HG03097 (cell line): ENCODE results near the gene CCL5.
A peak's percentile ranks its signal among the peaks of the same experiment; 100 is the strongest.

ENCODE experiments used
- ATAC-seq: cut with Tn5 transposase; IDR thresholded peaks from one replicate; pipeline ENCODE4 v1.9.1; 2021; ENCODE audit not compliant: unreplicated experiment, low FRiP score

CCL5 gene

DNA sequence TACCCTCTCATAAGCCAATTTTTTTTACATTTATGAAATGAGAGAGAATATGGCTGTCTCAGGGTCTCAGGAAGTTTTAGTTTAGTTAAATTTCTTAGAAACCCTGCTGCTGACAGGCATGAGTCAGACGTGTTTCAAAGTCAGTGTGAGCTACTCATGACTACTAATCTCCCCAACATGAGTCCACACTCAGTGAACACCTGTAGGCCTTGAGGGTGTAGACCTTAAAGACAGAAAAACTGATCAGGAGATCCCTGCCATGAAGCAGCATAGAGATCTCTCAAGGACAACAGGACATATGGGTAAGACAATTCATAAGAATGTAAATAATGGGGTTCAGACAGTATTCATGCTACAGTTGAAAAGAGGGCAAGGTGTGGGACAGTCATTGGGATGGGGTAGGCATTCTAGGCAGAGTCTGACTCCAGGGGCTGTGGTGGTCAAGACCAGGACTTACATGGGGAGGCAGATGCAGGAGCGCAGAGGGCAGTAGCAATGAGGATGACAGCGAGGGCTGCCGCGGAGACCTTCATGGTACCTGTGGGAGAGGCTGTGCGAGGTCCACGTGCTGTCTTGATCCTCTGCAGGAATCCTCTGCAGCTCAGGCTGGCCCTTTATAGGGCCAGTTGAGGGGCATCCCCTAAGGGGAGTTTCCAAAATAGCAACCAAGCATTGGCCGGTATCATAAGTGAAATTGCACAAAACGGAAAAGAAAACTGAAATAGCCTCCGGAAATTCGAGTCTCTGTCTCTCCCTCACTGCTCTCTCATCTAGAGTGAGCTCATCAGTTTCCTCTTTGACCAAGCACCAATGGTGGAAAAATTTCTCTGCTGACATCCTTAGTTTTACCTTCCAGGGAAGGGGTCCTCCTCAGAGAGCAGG, at the start of gene CCL5:
CCL5 (minus strand) TSS at position 588 of the 882 bp plus-strand sequence.
- ATAC-seq = peak; percentile 81

DNA sequence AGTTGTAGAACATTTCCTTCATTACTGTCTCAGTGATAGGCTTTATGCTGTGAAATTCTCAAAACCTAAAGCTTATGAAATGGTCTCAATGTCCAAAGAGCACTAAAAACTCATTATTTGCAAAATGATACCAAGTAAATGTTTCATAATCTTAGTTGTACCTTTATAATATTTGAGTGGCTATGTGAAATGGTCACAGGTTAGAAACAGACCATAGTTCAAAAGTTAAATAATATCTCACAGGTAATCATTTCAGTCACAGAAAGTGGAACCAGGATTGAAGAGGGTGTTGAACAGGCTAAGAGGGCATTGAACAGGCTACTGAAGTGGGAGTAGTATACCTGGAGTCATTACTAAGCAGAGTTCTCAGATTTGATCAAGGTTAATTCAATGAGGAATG, 47.6 kb upstream of the CCL5 start:
- ATAC-seq = no peak

DNA sequence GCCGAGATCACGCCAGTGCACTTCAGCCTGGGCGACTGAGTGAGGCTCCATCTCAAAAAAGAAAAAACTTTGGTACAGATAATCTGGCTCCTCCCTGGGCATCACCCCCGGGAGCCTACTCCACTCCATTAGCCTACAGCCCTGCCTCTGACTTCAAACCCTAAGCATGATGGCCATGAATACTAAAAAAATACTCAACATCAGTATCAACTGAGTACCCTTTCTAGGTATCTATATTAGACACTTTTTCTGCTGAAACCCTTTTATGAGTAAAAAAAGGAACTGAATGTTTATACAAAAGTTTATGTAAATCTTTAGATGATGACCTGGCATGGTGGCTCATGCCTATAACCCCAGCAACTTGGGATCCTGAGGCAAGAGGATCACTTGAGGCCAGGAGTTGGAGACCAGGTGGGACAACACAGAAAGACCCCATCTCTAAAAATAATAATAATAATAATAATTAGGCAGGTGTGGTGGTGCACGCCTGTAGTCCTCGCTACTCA, 43.5 kb upstream of the CCL5 start:
- ATAC-seq = no peak

DNA sequence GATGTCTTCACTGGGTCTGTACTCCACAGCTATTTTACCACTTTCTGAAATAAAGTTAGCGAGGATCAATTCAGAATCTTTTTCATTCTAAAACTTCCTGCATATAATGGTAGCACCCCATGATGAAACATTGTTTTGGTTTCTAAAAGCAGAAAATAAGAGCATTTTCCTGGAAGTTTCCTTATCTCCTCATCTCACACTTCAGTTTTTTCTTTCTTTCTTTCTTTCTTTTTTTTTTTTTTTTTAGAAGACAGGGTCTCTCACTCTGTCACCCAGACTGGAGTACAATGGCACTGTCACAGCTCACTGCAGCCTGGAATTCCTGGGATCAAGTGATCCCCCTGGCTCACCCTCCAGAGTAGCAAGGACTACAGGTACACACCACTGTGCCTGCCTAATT, 40.1 kb upstream of the CCL5 start:
- no peak for ATAC-seq

DNA sequence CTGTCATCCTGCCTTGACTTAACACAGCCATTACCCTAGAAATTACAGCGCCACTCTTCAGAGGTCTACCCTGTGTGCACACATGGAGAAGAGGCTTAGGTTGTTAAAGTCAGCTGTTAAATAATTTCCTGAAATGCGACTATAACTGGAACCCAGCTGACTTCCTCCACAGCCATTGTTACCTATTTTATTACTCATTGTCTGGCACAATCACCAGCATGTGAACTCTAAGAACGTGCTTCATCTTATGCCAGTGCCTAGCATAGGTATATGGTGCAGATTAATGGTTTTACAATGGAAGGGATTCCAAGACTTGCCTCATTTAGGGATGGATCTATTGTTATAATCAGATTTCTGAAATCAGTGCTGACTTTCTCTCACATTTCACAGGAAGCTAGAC, 38.5 kb upstream of the CCL5 start:
- no peak for ATAC-seq

DNA sequence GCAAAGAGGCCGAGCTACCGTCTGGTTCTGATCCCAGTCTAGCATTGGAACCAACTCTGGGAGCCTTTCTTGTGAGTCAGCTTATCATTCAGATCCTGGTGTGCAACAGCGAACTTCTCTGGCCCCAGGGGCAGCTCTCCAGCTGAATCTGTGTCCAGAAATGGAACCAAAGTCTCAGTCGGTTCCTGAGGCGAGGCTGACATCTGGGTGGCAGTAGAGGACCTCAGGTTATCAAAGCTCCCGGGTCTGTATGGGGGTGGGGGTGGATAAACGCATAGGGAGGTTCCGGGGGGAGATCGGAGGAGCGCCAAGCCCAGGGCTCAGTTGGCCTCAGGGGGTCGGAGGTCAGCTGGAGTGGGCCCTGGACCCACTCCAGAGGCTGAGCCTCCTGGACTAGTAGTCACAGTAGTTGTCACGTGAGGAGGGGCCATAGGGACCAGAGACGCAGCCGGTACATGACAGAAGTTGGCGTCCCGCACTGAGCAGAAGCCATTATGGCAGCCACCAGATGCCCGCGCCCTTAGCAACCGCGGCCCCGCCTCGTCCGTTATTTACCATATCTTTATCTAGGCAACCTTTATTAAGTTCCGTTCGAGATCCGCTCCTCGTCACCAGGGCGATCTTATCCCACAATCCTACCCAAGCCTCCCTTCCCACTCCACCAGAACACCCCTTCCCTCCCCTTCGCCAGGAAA, 37.5 kb upstream of the CCL5 start:
- ATAC-seq = no peak

DNA sequence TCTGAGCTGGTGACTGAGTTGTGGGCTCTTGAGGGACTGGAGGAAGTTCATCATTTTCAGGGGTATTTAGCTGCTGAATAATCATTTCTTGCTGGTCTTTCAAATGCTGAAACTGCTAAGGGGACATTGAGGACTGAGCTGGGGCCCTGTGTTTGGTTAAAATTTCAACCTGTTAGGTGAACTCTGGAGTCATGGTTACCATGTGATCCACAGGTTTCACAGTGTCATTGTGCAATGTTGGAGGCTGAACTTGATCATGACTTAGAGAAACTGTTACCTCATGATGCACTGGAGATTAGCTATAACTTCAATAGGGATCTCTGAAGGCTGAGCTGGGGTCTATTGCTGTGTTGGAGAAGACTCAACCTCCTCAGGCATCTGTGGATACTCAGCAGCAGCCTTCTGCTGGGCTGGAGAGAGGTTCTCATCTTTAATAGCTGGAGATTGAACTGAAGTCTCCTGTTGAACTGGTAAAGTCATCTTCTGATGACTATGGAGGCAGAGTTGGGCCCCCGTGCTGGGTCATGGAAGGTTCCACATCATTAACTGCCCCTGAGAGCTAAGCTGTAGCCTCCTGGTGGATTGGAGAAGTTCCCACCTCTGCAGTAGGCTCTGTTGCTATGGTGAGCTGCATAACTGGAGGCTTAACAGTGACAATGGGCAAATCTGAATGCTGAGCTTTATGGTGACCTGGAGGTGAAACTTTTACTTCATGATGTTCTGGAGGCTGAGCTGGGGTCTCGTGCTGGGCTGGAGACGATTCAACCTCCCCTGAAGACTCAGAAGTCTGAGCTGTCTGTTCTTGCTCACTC, 35.2 kb upstream of the CCL5 start:
- no peak for ATAC-seq

DNA sequence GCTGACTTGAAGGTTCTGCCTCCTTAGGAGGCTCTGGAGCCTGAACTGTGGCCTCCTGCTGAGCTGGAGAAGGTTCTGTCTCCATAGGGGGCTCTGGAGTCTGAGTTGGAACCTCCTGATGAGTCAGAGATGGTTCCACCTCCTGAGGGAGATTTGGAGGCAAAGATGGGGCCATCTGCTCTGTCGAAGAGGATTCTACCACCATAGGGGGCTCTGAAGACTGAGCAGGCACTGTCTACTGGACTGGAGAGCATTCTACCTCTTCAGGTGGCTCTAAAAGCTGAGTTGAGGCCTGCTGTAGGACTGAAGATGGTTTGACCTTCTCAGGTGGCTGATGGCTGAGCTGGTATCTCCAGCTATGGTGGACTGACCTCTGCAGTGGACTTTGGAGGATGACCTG, 34.2 kb upstream of the CCL5 start:
- ATAC-seq = no peak

DNA sequence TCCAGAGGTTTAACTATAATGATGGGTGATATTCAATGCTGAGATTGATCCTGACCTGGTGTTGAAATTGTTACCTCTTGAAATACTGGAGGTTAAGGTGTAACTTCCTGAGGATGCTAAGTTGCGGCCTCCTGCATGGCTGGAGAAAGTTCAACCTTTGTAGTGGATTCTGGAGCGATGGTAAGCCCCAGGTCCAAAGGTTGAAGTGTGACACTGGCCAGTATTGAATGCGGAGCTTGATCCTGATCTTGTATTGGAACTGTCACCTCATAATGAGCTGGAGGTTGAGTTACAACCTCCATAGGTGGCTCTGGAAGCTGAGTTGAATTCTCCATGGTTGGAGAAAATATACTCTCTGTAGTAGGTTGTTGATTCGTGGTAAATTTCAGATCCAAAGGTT, 33.4 kb upstream of the CCL5 start:
- no peak for ATAC-seq

DNA sequence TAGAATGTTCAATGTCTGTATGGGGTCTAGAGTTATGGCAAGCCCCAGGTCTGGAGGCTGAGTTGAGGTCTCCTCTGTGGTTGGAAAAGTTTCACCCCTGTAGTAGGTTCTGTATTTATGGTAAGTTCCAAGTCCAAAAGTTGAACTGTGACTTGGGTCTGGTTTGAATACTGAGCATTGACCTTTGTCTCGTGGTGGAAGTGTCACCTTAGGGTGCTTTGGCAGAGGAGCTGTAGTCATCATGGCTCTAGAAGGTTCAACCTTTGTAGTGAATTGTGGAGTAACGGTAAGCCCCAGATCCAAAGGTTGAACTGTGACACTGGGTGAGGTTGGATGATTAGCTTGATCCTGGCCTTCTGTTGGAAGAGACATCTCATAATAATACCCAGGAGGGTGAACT, 32.8 kb upstream of the CCL5 start:
- no peak for ATAC-seq

DNA sequence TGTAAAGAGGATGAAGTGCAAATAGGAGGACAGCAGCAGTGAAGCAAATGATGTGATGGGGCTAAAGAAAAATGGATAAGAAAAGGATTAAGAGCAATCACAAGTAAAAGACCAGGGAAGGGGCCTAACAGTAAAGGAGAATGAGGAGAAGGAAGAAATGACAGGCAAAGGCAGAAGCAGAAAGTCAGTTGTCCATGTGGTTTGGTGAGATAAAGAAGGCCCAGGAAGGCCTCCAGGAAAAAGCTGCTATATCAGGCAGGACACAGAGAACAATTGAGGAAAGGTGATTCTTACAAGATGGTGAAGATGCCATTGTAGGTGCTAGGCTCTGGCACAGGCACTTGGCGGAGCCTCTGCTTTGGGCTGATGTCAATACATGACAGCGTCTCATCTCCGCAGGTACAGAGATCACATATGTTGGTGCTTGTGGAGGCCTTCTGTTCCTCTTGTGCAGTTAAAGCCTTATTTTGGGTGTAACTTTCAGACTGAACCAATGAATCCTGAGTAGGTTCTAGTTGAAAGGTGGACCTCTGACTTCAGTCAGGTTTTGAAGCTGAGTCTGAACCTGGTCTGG, 32.3 kb upstream of the CCL5 start:
- ATAC-seq = no peak

DNA sequence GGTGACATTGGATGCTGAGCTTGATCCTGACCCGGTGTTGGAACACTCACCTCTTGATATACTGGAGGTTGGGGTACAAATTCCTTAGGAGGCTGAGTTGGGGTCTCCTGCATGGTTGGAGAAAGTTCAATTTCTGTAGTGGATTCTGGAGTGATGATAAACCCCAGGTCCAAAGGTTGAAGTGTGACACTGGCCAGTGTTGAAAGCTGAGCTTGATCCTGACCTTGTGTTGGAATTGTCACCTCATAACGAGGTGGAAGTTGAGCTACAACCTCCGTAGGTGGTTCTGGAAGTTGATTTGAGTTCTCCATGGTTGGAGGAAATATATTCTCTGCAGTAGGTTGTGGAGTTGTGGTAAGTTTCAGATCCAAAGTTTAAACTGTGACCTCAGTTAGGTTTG, 29.2 kb upstream of the CCL5 start:
- ATAC-seq = no peak

DNA sequence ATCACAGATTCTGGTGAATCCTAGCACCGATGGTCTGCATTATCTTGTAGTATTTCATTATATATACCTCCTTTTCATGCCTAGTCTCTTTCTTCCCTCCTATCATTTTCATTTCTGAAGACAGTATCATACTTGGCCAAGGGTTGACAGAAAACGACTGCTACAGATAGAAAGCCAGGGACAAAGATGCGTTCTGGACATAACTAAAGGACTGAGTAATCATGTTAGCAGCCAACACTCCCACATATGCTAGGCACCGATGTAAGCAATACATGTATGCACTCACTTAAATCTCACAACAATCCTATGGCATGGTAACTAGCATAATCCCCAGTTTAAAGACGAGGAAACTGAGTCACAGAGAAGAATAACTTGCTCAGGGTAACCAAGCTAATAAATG, 27.5 kb upstream of the CCL5 start:
- ATAC-seq = no peak

DNA sequence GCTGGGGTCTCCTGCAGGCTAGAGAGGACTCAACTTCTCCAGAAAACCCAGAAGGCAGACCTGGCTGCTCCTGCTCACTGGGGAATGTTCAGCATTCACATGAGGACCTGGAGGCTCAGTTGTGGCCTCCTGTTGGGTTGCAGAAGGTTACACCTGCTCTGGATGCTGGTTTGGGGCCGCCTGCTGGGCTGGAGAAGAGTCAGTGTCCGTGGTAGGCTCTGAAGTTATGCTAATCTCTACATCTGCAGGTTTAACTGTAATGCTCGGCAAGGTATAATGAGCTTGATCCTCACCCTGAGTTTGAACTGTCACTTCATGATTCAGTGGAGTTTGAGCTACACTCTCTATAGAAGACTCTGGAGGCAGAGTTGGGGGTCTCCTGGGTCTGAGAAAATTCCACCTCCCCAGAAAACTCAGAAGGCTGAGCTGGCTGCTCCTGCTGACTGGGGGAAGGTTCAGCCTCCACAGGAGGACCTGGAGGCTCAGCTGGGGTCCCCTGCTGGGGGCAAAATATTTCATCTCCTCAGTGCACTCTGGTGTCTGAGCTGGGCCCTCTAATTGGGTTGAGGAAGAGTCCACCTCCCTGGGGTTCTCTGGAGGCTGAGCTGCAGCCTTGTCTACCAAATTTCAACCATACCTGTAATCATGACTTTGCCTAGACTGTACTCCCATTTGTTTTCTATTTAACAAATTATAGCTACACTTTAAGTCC, 26.9 kb upstream of the CCL5 start:
- no peak for ATAC-seq

DNA sequence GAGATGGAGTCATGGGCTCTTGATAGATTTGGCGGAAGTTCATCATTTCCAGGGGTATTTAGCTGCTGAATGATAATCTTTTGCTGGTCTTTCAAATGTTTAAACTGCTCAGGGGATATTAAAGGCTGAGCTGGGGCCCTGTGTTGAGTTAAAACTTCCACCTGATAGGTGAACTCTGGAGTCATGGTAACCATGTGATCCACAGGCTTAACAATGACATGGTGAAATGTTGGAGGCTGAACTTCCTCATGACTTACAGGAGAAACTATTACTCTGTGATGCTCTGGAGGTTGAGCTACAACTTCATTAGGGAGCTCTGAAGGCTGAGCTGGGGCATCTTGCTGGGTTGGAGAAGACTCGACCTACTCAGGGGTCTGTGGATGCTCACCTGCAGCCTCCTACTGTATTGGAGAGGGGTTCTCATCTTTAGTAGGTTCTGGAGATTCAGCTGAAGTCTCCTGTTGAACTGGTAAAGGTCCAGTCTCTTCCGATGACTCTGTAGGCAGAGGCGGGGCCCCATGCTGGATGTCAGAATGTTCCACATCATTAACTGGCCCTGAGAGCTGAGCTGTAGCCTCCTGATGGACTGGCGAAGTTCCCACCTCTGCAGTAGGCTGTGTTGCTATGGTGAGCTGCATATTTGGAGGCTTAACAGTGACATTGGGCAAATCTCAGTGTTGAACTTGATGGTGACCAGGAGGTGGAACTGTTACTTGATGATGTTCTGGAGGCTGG, 26.2 kb upstream of the CCL5 start:
- no peak for ATAC-seq

DNA sequence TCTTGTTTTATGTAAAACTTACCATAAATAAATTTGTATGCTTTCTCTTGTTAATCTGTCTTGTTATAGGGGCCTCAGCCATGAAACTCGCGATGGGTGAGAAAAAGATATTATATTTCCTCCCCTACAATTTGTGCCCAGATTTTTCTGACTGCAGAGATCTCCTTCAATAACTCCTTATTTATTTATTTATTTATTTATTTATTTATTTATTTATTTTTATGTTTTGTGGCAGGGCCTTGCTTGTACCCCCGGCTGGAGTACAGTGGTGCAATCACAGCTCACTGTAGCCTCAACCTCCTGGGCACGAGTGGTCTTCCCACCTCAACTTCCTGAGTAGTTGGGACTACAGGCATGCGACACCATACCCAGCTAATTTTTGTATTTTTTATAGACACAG, 23.3 kb upstream of the CCL5 start:
- ATAC-seq = no peak

DNA sequence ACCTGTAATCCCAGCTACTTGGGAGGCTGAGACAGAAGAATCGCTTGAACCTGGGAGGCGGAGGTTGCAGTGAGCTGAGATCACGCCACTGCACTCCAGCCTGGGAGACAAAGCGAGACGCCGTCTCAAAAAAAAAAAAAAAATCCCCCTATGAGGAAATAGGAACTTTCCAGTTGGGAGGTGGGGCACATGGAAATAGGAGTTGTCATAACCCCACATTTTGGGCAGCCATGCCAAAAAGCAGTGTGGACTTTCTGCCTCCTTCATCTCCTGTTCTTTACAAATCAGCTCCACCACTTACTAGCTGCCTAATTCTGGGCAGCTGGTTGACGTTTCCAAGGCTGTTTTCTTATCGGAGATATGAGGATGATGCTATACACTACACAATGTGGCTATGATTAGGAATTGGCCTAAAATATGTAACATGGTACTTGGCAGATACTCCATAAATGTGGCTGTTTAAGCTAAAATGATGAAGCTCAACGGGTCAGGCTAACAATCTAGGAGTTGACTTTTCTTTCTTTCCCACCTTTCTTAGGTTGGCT, 21.5 kb upstream of the CCL5 start:
- ATAC-seq = no peak

DNA sequence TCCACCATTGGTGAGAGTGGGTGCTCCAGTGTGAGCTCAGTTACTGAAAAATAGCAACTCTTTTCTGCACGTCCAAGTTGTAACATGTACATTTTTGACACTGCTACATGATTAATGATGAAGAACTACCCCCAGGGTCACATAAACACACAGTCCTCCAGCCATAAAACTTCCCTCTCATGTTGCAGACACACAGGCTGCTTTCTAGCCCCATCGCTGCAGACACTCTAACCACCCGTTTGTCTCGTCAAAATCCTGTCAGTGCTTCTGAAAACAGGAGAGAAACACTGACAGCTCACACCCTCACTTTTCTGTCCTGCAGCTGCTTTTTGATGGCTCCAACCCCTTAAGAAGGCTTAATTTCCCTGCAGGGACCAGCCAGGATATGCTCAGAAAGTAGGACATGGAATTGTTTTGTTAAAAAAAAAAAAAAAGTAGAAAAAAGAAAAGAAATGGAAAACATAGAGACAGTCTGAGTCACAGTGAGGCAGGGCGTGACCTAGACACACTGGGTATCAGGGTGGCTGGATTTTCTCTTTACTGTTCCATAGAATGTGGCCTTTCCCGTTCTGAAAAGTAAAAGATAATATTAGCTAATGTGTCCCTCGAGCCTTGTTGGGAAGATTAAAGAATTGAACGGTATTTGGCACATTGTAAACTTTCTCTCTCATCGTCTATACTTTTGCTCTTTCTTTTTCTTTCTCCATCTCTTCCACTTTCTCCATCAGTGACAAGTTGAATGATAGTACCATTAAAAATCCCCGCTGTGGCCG, 20.7 kb upstream of the CCL5 start:
- ATAC-seq = no peak
